ENCODE measurements around the gene LGI2.

Gene LGI2

DNA sequence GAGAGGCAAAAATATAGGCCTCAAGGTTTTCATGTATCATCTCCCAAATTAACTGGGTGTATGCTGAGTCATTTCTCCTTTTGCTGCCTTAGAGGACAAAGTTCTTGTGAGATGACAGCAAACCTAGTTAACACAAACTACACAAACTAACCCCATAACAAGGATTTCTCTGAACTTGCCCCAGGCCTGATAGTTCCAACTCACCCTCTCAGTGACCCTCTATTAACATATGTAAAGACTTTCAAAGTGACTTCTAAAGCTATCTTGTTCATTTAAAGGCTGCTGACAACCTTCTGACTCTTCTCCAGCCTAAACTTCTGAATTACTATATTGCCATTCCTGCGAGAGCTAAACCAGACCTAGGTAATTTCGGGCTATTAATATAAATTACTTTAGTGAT is 74.7 kb downstream of the LGI2 start:
- Histone ChIP-seq H2BK5ac (ENCODE audit: low read depth, low read length, poor library complexity) (no peak overlapping the region), H3K23ac (ENCODE audit: low read length) (no peak overlapping the region), H2BK12ac (ENCODE audit: low read length) (no peak overlapping the region), H4K12ac (ENCODE audit: low read depth, low read length) (no peak overlapping the region), H3K9ac (ENCODE audit: low read length) (no peak overlapping the region), H3K4ac (ENCODE audit: low read depth, low read length) (no peak overlapping the region), H3K18ac (ENCODE audit: low read length) (no peak overlapping the region), H3K79me1 (ENCODE audit: low read length) (no peaks in the 10 kb centered on the region), H3K36me3 (ENCODE audit: control insufficient read depth in 1 of 2, insufficient read depth in 2 of 2, low read length in 2 of 2) (no peaks in the 10 kb centered on the region), H2AFZ (ENCODE audit: insufficient read depth, low read length, poor library complexity) (no peak overlapping the region), H3K4me1 (ENCODE audit: control insufficient read depth in 1 of 2, insufficient read depth in 2 of 2, low read length in 2 of 2) (no peaks in the 10 kb centered on the region), H4K8ac (ENCODE audit: low read depth, low read length) (no peak overlapping the region), H2AK5ac (ENCODE audit: low read length) (no peak overlapping the region), H3K27ac (ENCODE audit: low read depth, low read length) (no peak overlapping the region), H2BK120ac (ENCODE audit: insufficient read depth, low read length, poor library complexity) (no peak overlapping the region), H3K27me3 (ENCODE audit: insufficient read depth, low read length) (no peaks in the 10 kb centered on the region), H4K91ac (ENCODE audit: low read depth, low read length) (no peak overlapping the region), H3K14ac (ENCODE audit: low read length) (no peak overlapping the region), H3K79me2 (ENCODE audit: control insufficient read depth, insufficient read depth, low read length, poor library complexity) (no peaks in the 10 kb centered on the region), H3K4me3 (ENCODE audit: low read depth, low read length) (no peak overlapping the region), H3K4me2 (ENCODE audit: low read length) (no peak overlapping the region), H3K9me3 (ENCODE audit: insufficient read depth, low read depth, low read length) (no peaks in the 10 kb centered on the region)
- WGBS (ENCODE audit: extremely low coverage, insufficient coverage, insufficient read length): no CpG with 5 or more reads among the region's 2 CpGs
- DNase-seq: no peak

DNA sequence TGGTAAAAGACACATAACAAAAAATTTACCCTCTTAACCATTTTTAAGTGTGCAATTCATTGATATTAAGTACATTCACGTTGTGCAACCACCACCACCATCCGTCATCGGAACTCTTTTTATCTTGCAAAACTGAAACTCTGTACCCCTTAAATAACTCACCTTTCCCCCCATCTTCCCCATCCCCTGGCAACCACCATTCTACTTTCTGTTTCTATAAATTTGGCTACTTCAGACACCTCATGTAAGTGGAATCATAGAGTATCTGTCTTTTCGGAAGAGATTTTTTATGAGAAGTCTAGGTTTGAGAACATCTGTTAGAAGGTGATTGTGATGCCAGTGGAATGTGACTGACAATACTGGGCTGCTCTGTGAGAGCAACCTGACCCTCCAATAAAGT is 78.1 kb downstream of the LGI2 start:
- Histone ChIP-seq H3K4me1 (ENCODE audit: control insufficient read depth in 1 of 2, insufficient read depth in 2 of 2, low read length in 2 of 2) (peaks cover 2 to 4% of the 10 kb centered on the region in 2 experiments), H2BK5ac (ENCODE audit: low read depth, low read length, poor library complexity) (no peak overlapping the region), H2BK12ac (ENCODE audit: low read length) (no peak overlapping the region), H2BK120ac (ENCODE audit: insufficient read depth, low read length, poor library complexity) (no peak overlapping the region), H3K27me3 (ENCODE audit: insufficient read depth, low read length) (no peaks in the 10 kb centered on the region), H3K9me3 (ENCODE audit: insufficient read depth, low read depth, low read length) (no peaks in the 10 kb centered on the region), H3K27ac (ENCODE audit: low read depth, low read length) (no peak overlapping the region), H4K8ac (ENCODE audit: low read depth, low read length) (no peak overlapping the region), H3K14ac (ENCODE audit: low read length) (no peak overlapping the region), H3K4me2 (ENCODE audit: low read length) (no peak overlapping the region), H3K18ac (ENCODE audit: low read length) (no peak overlapping the region), H3K79me2 (ENCODE audit: control insufficient read depth, insufficient read depth, low read length, poor library complexity) (no peaks in the 10 kb centered on the region), H3K9ac (ENCODE audit: low read length) (no peak overlapping the region), H3K36me3 (ENCODE audit: control insufficient read depth in 1 of 2, insufficient read depth in 2 of 2, low read length in 2 of 2) (no peaks in the 10 kb centered on the region), H4K12ac (ENCODE audit: low read depth, low read length) (no peak overlapping the region), H3K23ac (ENCODE audit: low read length) (no peak overlapping the region), H3K79me1 (ENCODE audit: low read length) (no peaks in the 10 kb centered on the region), H3K4me3 (ENCODE audit: low read depth, low read length) (no peak overlapping the region), H2AK5ac (ENCODE audit: low read length) (no peak overlapping the region), H2AFZ (ENCODE audit: insufficient read depth, low read length, poor library complexity) (no peak overlapping the region), H4K91ac (ENCODE audit: low read depth, low read length) (no peak overlapping the region), H3K4ac (ENCODE audit: low read depth, low read length) (no peak overlapping the region)
- DNase-seq: no peak
- 100% methylated on average over 1 of the region's 4 CpGs for WGBS (ENCODE audit: extremely low coverage, insufficient coverage, insufficient read length)

DNA sequence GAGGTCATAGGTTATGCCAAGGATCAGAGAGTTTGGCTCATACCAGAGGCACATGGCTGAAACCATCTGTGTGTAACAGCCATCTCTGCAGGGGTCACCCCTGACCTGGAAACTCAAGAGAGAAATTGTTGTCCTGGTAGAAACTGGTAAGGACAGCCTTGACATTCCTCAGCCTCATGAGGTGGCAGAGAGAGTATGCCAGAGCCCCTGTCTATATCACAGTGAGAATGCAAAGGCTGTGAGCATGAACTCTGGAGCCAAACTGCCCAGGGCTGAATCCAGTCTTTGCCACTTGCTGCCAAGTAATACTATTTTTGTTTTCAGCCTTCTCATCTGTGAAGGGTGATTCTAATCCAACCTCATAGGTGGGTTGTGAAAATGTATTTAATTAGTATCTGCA is 80.8 kb downstream of the LGI2 start:
- peaks cover 2 to 4% of the 10 kb centered on the region in 2 experiments for H3K4me1 ChIP-seq (ENCODE audit: control insufficient read depth in 1 of 2, insufficient read depth in 2 of 2, low read length in 2 of 2)
- no peaks in the 10 kb centered on the region for H3K27me3 ChIP-seq (ENCODE audit: insufficient read depth, low read length)
- H3K4ac ChIP-seq (ENCODE audit: low read depth, low read length): no peak overlapping the region
- no peak overlapping the region for H4K12ac ChIP-seq (ENCODE audit: low read depth, low read length)
- no peak overlapping the region for H4K91ac ChIP-seq (ENCODE audit: low read depth, low read length)
- H3K27ac ChIP-seq (ENCODE audit: low read depth, low read length): no peak overlapping the region
- H3K79me1 ChIP-seq (ENCODE audit: low read length): no peaks in the 10 kb centered on the region
- H2BK5ac ChIP-seq (ENCODE audit: low read depth, low read length, poor library complexity): no peak overlapping the region
- no peak overlapping the region for H2BK12ac ChIP-seq (ENCODE audit: low read length)
- no peak overlapping the region for H4K8ac ChIP-seq (ENCODE audit: low read depth, low read length)
- no peaks in the 10 kb centered on the region for H3K9me3 ChIP-seq (ENCODE audit: insufficient read depth, low read depth, low read length)
- no peak overlapping the region for H3K18ac ChIP-seq (ENCODE audit: low read length)
- H2BK120ac ChIP-seq (ENCODE audit: insufficient read depth, low read length, poor library complexity): no peak overlapping the region
- H3K79me2 ChIP-seq (ENCODE audit: control insufficient read depth, insufficient read depth, low read length, poor library complexity): no peaks in the 10 kb centered on the region
- no peak overlapping the region for H3K9ac ChIP-seq (ENCODE audit: low read length)
- no peak overlapping the region for H3K4me3 ChIP-seq (ENCODE audit: low read depth, low read length)
- no peak overlapping the region for H2AK5ac ChIP-seq (ENCODE audit: low read length)
- no peak overlapping the region for H3K14ac ChIP-seq (ENCODE audit: low read length)
- no peaks in the 10 kb centered on the region for H3K36me3 ChIP-seq (ENCODE audit: control insufficient read depth in 1 of 2, insufficient read depth in 2 of 2, low read length in 2 of 2)
- no peak overlapping the region for H3K4me2 ChIP-seq (ENCODE audit: low read length)
- H3K23ac ChIP-seq (ENCODE audit: low read length): no peak overlapping the region
- no peak for DNase-seq
- H2AFZ ChIP-seq (ENCODE audit: insufficient read depth, low read length, poor library complexity): no peak overlapping the region
